ENCODE results near the gene INO80B. TPM values are rescaled to one million over a fixed set of nuclear protein-coding genes. Genes with fewer than 3 reads are reported as not detected.

INO80B gene
- total and polyA plus RNA-seq, 9 of the 15 experiments (the other 6 are each of a cell fraction or from before 2014, with no cell fraction given): 0.41 to 22.6 (median 9.0) TPM

DNA sequence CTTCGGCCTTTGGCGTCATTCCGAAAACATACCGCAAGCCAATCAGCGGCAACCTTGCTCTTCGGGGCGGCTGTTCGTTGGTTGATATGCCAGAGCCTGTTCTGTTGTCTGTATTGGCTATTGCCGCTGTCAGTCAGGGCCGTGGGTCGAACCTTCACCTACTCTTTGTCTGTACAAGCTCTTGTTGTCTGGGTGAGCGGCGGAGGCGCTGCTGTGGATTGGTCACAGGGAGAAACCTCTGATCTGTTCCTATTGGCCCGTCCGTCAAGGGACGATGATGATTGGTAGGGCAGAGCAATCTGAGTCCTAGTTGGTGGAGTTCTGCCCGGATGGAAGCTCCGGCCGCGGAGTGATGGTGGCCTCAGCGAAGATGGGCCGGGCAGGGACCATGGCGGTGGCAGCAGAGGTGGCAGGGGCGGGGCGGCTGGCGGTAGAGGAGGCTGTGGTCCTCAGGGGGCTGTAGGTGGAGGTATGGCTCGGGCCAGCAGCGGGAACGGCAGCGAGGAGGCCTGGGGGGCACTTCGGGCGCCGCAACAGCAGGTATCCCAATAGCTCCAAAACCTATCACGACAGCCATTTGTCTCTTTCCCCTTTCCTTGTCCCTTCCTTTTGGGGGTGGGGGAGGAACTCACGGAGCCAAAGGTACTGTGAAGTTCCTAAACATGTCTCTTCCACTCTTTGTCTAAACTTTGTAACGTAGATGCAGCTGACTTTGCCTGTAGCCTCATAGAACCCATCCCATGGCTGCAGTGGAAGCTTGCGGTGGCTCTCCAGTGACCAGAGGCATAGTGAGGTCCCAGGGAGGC lies 3.4 kb downstream of the INO80B start, which contains the start of gene WBP1 (continued):
- TF ChIP-seq, protein P1, sequence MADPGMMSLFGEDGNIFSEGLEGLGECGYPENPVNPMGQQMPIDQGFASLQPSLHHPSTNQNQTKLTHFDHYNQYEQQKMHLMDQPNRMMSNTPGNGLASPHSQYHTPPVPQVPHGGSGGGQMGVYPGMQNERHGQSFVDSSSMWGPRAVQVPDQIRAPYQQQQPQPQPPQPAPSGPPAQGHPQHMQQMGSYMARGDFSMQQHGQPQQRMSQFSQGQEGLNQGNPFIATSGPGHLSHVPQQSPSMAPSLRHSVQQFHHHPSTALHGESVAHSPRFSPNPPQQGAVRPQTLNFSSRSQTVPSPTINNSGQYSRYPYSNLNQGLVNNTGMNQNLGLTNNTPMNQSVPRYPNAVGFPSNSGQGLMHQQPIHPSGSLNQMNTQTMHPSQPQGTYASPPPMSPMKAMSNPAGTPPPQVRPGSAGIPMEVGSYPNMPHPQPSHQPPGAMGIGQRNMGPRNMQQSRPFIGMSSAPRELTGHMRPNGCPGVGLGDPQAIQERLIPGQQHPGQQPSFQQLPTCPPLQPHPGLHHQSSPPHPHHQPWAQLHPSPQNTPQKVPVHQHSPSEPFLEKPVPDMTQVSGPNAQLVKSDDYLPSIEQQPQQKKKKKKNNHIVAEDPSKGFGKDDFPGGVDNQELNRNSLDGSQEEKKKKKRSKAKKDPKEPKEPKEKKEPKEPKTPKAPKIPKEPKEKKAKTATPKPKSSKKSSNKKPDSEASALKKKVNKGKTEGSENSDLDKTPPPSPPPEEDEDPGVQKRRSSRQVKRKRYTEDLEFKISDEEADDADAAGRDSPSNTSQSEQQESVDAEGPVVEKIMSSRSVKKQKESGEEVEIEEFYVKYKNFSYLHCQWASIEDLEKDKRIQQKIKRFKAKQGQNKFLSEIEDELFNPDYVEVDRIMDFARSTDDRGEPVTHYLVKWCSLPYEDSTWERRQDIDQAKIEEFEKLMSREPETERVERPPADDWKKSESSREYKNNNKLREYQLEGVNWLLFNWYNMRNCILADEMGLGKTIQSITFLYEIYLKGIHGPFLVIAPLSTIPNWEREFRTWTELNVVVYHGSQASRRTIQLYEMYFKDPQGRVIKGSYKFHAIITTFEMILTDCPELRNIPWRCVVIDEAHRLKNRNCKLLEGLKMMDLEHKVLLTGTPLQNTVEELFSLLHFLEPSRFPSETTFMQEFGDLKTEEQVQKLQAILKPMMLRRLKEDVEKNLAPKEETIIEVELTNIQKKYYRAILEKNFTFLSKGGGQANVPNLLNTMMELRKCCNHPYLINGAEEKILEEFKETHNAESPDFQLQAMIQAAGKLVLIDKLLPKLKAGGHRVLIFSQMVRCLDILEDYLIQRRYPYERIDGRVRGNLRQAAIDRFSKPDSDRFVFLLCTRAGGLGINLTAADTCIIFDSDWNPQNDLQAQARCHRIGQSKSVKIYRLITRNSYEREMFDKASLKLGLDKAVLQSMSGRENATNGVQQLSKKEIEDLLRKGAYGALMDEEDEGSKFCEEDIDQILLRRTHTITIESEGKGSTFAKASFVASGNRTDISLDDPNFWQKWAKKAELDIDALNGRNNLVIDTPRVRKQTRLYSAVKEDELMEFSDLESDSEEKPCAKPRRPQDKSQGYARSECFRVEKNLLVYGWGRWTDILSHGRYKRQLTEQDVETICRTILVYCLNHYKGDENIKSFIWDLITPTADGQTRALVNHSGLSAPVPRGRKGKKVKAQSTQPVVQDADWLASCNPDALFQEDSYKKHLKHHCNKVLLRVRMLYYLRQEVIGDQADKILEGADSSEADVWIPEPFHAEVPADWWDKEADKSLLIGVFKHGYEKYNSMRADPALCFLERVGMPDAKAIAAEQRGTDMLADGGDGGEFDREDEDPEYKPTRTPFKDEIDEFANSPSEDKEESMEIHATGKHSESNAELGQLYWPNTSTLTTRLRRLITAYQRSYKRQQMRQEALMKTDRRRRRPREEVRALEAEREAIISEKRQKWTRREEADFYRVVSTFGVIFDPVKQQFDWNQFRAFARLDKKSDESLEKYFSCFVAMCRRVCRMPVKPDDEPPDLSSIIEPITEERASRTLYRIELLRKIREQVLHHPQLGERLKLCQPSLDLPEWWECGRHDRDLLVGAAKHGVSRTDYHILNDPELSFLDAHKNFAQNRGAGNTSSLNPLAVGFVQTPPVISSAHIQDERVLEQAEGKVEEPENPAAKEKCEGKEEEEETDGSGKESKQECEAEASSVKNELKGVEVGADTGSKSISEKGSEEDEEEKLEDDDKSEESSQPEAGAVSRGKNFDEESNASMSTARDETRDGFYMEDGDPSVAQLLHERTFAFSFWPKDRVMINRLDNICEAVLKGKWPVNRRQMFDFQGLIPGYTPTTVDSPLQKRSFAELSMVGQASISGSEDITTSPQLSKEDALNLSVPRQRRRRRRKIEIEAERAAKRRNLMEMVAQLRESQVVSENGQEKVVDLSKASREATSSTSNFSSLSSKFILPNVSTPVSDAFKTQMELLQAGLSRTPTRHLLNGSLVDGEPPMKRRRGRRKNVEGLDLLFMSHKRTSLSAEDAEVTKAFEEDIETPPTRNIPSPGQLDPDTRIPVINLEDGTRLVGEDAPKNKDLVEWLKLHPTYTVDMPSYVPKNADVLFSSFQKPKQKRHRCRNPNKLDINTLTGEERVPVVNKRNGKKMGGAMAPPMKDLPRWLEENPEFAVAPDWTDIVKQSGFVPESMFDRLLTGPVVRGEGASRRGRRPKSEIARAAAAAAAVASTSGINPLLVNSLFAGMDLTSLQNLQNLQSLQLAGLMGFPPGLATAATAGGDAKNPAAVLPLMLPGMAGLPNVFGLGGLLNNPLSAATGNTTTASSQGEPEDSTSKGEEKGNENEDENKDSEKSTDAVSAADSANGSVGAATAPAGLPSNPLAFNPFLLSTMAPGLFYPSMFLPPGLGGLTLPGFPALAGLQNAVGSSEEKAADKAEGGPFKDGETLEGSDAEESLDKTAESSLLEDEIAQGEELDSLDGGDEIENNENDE (IDR thresholded peaks at IDR 0.05; ENCODE audit: low read depth, low read length): no peak
- TF ChIP-seq HMG20A (CRISPR knock-in tag; conservative IDR thresholded peaks at IDR 0.05) (no peak), ZBED1 (IDR thresholded peaks at IDR 0.05) (no peak), BRD9 (IDR thresholded peaks at IDR 0.05; ENCODE audit: low read depth, partially characterized antibody) (no peak), SMARCA5 (IDR thresholded peaks at IDR 0.05) (no peak)
- TF ChIP-seq, protein P2, sequence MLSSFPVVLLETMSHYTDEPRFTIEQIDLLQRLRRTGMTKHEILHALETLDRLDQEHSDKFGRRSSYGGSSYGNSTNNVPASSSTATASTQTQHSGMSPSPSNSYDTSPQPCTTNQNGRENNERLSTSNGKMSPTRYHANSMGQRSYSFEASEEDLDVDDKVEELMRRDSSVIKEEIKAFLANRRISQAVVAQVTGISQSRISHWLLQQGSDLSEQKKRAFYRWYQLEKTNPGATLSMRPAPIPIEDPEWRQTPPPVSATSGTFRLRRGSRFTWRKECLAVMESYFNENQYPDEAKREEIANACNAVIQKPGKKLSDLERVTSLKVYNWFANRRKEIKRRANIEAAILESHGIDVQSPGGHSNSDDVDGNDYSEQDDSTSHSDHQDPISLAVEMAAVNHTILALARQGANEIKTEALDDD (IDR thresholded peaks at IDR 0.05): no peak
- TF ChIP-seq, protein P3, sequence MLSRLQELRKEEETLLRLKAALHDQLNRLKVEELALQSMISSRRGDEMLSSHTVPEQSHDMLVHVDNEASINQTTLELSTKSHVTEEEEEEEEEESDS (CRISPR knock-in tag; IDR thresholded peaks at IDR 0.05): no peak

All from K562 (cell line).